ENCODE data around the gene FABP2.
"Not testable (repeated sequence)": the region's sequence is repeated elsewhere in the genome, so short reads cannot be mapped to it uniquely, and the experiment has no call there.

FABP2 gene

GRCh38 chr4:119310826-119311225 is 11.1 kb downstream of the FABP2 start:
- no peak for DNase-seq (ENCODE audit: low spot score)

GRCh38 chr4:119307606-119308005 is 14.3 kb downstream of the FABP2 start:
- no peak for DNase-seq (ENCODE audit: low spot score)

GRCh38 chr4:119304431-119304830 is 17.5 kb downstream of the FABP2 start:
- no peak for DNase-seq (ENCODE audit: low spot score)

GRCh38 chr4:119303587-119304305 is 18.2 kb downstream of the FABP2 start:
- no peak for DNase-seq (ENCODE audit: low spot score)

- no peak for DNase-seq (ENCODE audit: low spot score)
Measured at GRCh38 chr4:119302073-119302832, 19.7 kb downstream of the FABP2 start.

- DNase-seq (ENCODE audit: low spot score) = peak; percentile 96
Measured at GRCh38 chr4:119300101-119300978, 21.6 kb downstream of the FABP2 start.

- DNase-seq (ENCODE audit: low spot score) = no peak
Measured at GRCh38 chr4:119299741-119300100, 22.2 kb downstream of the FABP2 start.

GRCh38 chr4:119299260-119299671 is 22.7 kb downstream of the FABP2 start:
- no peak for DNase-seq (ENCODE audit: low spot score)

GRCh38 chr4:119297795-119298194 is 24.1 kb downstream of the FABP2 start:
- DNase-seq (ENCODE audit: low spot score) = no peak

- no peak for DNase-seq (ENCODE audit: low spot score)
Measured at GRCh38 chr4:119296356-119296755, 25.6 kb downstream of the FABP2 start.

- no peak for DNase-seq (ENCODE audit: low spot score)
Measured at GRCh38 chr4:119290598-119290997, 31.3 kb downstream of the FABP2 start.

- no peak for DNase-seq (ENCODE audit: low spot score)
Measured at GRCh38 chr4:119289313-119289712, 32.6 kb downstream of the FABP2 start.

GRCh38 chr4:119286377-119287002 is 35.4 kb downstream of the FABP2 start:
- DNase-seq (ENCODE audit: low spot score) = no peak

- no peak for DNase-seq (ENCODE audit: low spot score)
Measured at GRCh38 chr4:119284876-119285780, 36.8 kb downstream of the FABP2 start.

- DNase-seq (ENCODE audit: low spot score) = no peak
Measured at GRCh38 chr4:119281393-119281792, 40.5 kb downstream of the FABP2 start.

- DNase-seq (ENCODE audit: low spot score) = not testable (repeated sequence)
Measured at GRCh38 chr4:119279945-119280344, 42.0 kb downstream of the FABP2 start.

- DNase-seq (ENCODE audit: low spot score) = not testable (repeated sequence)
Measured at GRCh38 chr4:119279541-119279940, 42.4 kb downstream of the FABP2 start.

GRCh38 chr4:119271361-119272085 is 50.4 kb downstream of the FABP2 start:
- no peak for DNase-seq (ENCODE audit: low spot score)

- DNase-seq (ENCODE audit: low spot score) = peak; percentile 14
Measured at GRCh38 chr4:119268466-119268865, 53.5 kb downstream of the FABP2 start.
